Ecto neural progenitor cell (in vitro differentiated cells): Measurements from ENCODE around the gene TTLL11.

ENCODE experiments used
- DNase-seq: peaks from one replicate; pipeline ENCODE4 v3.0.0-alpha.2; 2018; ENCODE audit warnings: low spot score

The TTLL11 gene

DNA sequence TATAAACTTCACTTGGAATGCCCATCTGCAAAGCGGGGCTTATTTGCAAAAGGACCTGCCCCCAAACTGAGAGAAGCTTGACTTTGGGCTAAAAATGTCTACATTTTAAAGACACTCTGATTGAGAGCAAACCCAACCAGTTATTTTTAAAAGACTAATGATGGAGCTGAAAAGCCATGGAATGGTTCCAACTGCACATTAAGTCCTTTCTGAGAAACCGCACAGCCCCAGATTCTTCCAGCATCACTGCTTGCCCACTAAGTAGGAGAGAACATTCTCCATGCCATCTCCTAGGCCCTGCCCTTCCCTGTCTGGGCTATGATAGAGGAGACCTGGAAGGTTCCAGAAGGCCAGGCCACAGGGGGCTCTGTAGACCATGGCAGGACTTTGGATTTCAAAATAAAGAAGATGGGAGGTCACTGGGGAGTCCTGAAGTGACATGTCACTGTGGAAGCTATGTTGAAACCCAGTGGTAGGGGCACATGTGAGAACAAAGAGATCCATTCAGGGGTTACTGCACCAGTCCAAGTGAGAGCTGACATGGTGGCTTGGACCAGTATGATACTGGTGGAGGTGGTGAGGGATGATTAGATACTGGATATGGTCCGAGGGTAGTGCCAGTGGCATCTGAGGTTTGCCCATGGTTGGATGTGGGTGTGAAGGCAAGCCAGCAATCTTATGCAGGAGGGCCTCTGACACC lies 262.5 kb downstream of the TTLL11 start:
- no peak for DNase-seq

DNA sequence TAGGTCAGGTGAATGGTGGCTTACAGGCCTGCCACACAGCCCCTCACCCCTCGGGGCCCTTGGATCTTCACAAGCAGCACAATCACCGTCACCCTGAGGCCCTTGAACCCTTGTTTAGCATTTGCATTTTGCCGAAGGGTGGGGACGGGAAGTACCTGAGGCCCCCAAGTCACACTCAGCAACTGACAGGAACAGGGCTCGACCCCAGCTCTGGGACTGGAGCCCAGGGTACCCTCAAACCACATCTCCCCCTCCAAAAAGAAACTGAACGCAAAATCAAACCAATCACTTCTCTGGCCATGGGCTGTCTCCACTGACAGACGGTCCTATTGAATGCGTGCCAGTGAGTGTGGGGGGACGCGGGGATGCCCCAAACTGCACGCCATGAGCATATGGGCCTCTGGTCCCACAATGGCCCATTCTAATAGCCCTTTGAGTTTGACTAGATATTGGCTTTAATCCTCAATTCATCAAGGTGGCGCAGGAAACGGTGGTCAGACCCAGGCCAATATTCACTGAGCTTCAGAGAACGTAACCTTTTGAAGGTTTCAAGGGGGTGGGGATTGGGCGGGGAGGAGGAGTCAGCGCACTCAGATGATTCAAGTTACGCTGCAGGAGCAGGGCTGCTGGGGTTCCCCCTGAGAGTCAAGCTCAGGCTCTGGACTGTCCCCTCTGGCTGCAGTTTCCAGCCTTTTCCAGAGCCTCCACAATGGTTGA lies 265.7 kb downstream of the TTLL11 start:
- DNase-seq: peak; percentile 44

DNA sequence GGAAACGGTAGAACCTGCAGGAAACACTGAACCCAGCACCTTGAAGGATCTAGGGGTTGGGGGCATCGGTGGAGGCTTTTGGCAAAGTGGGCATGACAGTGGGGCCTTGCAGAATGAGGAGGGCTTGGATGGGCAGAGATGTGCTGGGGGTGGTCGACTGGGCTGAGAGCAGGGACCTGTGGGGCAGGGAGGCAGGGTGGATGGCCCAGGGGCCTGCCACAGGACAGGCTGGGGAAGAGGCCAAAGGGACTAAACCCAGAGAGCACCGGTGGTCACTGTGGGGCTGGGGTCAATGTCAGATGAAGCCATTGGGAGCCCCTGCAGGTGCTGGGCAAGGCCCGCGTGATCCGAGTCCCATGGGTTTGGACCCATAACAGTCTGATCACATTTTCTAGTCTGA lies 266.4 kb downstream of the TTLL11 start:
- no peak for DNase-seq

DNA sequence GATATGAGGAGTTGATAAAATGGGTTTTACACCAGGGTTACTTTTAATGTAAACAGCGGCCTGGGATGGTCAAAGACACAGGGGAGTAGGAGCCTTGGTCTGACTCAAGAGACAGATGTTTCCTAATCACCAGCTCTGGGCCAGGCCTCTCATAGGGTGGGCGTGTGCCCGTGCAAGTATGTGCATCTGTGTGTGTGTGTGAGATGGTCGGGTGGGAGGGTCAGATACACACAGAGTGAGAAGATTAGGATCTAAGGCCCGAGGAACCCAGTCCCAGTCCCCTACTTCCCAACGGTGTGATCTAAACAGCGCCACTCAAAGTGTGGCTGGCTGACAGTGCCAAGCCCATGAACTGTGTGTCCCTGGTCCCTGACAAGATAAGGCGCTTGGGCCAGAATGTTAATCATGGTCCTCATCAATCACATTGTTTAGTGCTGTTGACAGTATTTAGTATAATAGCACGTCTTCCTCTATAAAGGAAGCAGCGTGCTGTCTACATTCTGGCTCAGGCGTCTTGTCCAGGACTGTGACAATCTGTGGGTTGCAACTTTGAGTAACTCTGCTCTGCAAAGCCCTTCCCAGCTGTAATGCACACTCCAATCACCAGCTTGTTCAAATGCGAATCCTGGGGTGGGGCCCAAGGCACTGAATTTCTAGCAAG lies 267.9 kb downstream of the TTLL11 start:
- peak; percentile 41 for DNase-seq

DNA sequence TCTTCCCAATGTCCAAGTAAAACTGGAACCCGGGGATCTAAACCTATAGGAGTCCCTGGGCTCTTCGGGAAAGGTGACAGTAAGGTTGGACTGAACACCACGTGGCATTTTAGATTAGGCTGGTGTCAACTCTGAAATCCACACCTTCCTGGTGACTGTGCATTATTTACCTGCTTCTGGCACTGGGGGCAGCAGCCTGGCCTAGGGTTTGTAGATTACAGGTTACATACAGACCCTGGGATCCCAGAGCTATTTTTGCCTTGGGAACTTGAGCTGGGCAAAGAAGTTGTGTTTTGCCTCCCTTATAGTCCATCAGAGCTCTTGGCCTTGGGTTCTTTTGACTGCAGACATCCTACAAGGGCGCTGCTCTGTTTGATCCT lies 268.5 kb downstream of the TTLL11 start:
- DNase-seq: no peak

DNA sequence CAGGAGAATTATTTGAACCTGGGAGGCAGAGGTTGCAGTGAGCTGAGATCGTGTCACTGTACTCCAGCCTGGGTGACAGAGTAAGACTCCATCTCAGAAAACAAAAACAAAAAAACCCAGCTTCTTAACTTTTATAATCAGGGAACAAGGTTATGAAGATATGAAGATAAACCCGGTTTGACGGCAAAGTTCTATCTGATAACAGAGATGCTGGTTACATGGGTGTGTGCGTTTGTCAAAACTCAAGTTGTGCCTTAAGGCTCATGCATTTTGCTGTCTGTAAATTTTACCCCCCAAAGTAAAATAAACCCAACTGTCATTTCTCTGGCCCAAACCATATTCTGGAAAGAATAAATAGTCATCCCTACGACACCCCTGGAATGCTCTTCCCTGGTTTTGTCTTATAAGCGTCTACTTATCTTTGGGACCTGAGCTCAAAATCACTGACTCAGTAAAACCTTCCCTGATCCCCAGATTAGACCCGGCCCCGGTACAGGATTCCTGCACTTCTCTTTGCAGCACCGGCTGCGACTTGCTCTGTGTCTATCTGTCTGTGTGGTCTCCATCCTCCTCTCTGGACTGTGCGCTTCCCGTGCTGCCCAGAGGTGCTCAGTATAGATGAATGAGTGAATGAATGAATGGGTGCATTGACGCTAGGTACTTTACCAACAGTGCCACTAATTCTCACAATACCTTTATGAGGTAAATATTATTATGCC lies 269.5 kb downstream of the TTLL11 start:
- no peak for DNase-seq

DNA sequence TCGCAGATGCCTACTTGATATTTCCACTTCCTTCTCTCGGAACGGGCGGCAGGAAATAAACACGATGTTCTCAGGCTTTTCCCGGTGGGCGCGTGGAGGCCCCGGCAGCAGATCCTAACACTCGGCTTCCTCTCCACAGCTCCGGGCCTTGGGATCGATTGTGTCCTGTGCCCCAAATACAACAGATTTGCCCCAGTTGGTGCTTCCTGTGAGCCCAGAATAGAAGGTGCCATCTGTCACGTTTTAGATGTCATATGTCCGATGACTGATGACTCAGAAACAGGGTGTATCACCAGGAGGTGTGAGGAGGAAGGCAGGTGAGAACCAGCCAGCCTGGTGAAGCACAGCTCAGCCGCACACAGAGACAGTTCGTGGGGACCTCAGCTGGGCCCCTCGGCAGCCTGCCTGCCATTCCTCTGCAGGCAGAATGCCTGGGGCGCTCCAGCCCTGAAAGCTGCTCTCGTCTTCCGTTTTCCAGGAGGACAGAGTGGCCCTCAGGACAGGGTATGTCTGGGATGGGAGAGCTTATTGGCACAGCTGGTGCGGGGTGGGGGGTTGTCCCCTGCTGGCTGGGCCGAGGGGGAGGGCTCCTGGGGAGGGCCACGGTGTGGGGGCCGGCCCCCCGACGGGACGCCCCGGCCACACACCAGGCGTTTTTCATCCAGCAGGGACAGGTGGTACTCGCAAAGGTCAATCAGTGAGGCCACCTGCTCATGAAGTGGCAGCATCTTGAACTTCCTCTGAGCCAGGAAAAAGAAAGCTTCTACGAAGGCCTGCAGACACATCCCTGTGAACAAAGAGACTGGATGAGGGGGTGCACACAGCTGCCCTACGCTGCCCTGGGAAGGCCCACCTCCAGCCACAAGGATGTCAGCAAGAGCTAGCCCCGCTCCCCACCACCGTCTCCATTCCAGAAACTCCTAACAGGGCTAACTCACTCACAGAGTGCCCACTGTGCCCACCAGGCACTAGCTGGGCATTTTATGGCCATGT lies 270.7 kb downstream of the TTLL11 start:
- DNase-seq: peak; percentile 44

DNA sequence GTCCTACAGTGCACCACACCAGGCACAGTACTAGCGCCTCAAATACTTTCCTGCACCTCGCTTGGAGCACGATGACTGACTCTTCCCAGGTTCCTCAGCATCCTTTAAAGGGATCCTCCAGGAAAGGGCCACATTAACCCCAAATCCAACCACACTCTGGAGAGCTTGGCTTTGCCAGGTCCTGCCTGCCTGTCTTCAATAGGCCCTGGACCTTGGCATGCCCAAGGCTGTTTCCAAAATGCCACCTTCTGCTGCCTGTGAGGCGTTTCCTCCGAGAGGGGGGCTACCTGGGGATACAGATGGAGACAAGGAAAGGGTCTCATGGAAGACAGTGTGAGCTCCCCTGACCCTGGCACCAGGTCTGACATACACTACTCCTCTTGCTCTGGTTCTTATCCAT lies 271.8 kb downstream of the TTLL11 start:
- no peak for DNase-seq

DNA sequence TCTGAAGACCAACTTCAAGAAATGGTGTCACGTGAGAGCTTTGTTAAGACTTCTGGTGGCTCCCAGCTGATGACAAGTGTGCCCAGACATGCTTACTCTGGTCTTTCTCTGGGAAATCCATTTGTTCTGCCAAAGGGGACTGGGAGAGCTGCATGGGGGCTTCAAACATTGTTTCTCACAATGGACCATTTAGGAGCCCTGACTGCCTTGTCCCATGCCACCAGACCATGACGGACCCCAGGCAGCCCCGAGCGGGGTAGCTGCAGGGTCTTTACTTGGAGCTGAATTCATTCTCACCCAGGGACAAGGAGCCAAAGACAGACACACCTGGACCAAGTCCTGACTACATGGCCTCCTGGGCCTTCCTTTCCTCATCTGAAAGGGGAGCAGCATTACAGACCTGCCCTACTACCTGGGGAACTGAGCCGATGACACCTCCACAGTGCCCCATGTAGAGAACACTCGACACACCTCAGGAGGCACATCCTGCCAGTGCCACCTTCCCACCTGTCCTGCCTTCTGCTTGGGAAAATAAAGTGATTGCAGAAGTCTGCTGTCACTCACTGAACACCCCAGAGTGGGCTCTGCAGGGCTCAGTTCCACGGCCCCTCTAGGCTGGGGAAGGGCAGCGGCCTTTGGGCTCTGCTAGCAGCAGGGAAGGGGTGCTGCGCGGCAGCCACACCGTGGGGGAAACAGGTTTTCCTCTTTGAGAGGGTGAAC lies 272.7 kb downstream of the TTLL11 start:
- peak; percentile 43 for DNase-seq

DNA sequence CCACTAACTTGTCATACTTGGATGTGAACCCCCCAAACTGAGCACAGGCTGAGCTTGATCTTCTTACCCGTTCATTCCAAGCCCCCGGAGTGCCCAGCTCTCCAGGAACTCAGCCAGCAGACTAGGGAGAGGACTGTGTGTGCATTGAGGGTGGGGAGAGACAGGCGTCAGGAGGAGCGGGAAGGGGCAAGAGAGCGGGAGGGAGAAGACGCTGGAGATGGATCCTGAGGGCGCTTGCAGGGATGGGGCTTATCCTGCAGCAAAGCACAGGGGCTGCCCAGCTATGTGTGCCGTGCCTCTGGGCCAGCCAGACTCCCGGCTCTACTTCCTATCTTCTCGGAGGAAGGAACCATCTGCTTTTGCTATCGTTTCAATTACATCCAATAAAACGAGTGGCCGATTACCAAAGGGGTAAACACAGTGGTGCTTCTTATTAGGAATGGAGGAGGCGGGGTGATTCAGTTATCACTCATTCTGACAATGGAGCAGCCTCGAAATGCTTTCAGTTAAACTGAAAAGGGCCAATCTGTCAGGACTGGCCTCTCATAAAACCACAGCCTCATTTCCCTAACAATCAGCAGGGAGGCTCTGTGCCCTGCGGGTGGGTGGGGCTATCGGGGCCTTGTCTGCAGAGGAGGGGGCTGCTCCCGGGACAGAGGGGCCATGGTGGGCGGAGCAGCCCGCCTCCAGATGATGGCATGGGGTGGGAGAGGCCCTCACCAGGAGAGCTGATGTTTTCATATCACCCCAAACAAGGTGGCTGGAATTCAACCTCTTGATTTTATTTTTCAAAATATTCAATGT lies 273.5 kb downstream of the TTLL11 start:
- DNase-seq: peak; percentile 72

DNA sequence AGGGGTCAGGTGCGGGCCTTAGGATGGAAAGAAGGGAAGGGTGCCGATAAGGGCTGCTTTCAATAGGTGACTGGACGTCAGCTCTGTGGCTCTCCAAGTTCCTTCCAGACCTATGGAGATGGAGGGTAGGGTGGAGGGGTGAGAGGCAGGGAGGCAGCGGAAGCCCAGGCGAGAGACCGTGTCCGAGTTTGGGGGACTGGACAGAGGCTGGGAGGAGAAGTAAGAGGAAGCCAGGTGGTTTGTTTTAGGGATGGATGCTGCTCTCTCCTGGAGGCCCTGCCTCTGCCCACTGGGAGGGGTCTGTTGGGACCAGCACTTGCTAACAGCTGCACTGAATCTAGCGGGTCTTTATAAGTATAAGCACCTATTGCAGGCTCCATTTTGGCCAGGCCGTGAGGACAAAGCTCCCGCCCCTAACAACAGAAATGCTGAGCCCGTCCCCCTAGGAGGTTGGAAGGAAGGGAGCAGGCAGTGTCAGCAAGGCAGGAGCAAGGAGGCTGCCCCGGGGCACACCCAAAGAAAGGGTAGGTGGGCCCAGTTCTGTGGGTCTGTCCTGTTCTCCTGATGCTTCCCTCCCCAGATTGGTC lies 274.2 kb downstream of the TTLL11 start:
- DNase-seq: no peak

DNA sequence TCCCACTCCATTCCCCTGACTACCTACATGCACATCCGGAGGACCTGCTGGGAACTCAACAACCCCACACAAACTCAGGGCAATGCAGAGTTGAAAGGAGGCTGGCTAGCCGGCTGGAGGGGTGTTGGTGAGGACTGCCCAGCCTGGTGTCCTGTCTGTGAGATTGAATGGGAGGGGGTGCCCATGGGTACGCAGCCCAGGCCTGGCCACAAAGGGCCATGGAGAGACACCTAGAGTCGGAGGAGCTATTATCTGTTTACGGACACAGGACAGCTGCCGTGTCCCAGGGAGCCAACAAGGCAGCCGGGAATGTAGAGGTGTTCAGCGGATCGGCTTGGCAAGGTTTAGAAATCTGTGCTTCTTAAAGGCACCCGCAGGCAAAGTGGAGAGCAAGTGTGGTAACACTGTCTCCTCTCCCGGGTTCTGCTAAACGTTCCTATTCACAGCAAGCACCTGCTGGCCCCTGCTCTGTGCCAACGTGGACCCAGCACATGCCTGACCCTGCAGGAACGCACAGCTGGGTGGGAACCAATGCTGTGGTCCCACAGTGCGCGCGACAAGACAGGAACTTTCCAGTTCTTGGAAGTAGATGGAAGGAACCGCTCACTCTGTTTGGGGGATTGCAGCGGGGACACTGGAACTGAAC lies 275.0 kb downstream of the TTLL11 start:
- no peak for DNase-seq

DNA sequence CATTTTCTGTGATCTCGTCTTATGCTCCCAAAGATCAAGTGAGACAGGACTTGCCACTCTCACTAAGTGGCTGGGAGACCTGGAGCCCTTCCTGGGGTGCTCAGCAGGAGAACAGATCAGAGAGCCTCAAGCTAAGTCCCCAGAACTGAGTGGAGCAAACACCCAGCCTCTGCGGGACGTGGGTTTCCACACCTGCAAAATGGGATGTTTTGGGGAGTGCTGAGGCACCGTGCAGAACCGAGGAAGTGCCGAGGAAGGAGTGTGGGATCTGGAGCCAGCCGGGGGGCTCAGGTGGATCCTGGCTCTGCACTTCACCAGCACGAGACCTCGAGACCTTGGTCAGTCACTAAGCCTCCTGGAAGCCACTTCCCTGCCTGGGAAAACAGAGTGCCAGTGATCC lies 275.6 kb downstream of the TTLL11 start:
- DNase-seq: no peak

DNA sequence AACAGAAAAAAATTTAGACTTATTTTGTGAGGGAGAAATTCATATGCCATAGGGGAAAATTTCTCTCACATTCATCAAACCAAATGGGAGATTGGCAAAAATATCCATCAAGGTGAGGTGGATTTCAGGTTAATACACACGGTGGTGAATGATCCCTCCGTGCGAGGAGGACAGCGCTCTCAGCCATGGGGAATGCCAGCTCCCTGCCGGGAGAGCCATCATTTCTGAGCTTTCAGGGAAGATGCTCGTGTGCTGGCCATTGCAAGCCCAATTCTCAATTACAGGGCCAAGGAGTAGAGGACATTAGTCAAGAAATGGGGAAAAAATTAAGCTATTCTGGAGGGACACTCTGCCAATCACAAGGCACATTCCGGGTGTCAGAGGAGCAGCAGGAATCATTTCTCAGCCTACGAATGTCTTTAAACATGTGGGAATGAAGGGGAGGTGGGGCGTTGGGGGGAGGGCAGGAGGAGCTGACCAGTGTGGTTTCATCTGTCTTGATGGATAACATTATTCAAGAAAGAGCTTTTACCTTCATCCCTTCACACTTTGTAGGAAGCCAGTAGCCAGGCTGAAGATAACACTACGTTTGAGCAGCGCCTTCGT lies 276.2 kb downstream of the TTLL11 start:
- DNase-seq: peak; percentile 40

DNA sequence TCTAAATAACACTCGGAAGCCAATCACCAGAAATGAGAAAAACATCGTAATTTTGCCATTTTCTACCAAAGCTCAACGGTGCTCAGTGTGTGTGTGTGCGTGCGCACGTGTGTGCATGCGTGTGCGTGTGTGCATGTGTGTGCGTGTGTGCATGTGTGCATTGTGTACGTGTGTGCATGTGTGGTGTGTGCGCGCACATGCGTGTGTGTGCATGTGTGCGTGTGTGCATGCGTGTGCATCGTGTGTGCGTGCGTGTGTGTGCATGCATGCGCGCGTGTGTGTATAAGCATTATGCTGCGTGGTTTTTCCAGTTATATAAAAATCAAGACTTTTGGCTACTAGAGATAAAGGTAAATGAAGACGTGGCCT lies 276.7 kb downstream of the TTLL11 start:
- DNase-seq: no peak

DNA sequence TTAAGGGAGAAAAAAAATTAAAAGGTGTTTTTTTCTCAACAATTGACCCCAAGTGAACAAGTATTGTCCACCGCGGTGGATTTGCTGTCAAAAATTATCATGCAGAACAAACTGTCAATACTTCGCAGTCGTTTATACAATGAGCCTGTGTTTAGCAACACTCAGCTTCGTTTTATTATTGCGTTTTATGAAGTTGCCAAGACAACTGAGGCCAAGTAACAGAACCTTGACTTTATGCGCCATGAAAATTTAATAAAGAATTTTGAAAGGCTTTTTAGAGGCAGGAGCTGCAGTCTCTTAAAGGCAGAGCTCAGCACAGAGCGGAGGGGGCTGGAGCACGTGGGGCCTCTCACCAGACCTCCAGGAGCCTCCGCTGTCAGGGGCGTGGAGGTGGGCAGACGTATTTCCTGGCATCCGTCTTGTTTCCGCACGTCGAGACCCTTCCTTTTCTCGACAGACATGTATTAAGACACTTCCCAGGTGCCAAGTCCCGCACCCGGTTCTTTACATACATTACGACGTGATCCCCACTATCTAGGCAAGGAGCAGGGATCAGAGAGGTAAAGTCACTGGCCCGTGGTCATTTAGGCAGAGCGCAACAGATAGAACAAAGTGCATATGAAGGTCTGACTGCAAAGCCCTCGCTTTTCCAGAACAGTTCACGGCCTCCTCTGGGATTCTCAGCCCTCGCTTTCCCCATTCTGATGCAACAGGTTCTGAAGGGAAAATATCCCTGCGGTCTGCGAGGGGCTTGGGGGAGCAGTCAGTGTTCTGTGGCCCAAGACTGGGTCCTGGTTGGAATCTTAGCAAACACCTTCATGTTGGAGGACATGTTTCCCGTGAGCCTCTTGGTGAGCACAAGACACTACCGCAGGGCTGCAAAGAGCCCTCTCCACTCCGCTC lies 277.3 kb downstream of the TTLL11 start:
- no peak for DNase-seq

DNA sequence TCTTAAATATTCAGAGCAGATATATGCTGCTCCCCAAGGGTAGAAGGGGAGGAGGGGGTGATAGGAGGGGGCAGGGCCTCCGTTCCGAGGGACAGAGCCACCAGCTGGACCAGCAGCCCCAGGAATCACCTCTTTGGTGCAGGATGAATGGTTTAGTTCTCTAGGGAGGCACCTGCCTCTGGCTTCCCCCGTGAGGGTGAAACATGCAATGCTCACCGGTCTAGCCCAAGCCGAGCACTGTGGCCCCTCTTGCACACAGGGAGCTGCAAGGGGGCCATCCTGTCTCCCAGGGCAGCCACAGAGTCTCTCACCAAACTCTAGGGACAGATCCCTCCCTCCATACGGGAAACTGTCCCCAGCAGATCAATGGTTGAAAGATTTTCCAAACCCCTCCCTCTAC lies 278.0 kb downstream of the TTLL11 start:
- DNase-seq: no peak

DNA sequence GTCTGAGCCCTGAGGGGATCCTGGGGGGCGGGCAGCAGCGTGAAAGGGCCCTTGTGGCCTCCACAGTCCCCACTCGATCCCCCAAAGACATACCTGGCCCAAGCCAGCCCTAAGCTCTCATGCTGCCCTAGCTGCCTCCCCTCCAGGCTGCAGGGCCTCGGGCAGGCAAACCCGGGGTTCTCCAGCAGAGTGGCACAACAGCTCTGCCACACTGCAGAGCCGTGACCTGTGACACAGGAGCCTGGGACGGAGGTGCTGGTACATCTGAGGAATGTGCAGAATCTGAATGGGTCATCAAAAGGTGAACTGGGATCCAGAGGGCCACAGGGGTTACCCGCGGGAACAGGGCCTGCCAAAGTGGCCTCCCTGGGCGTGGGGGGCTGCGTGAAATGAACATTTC lies 278.5 kb downstream of the TTLL11 start:
- DNase-seq: peak; percentile 56
